ENCODE results near the gene ARID2.
A peak's percentile ranks its signal among the peaks of the same experiment; 100 is the strongest.

The ARID2 gene

GRCh38 chr12:45729233-45730083 is at the start of gene ARID2:
Gene ARID2, plus strand, starts transcription at chr12:45729706. Its CDS starts 131 bp downstream, at chr12:45729837.
- peak in 1 of 2 experiments; percentile 71 for DNase-seq

- no peak for DNase-seq
Measured at GRCh38 chr12:45680362-45680761, 49.1 kb upstream of the ARID2 start.

GRCh38 chr12:45681465-45681864 is 48.0 kb upstream of the ARID2 start:
- DNase-seq: no peak

- DNase-seq: no peak
Measured at GRCh38 chr12:45685680-45686079, 43.8 kb upstream of the ARID2 start.

GRCh38 chr12:45687081-45688015 is 42.2 kb upstream of the ARID2 start:
- DNase-seq: no peak

- no peak for DNase-seq
Measured at GRCh38 chr12:45688183-45688582, 41.3 kb upstream of the ARID2 start.

- DNase-seq: no peak
Measured at GRCh38 chr12:45695035-45695434, 34.5 kb upstream of the ARID2 start.

GRCh38 chr12:45695606-45696005 is 33.9 kb upstream of the ARID2 start:
- no peak for DNase-seq

GRCh38 chr12:45696049-45696448 is 33.5 kb upstream of the ARID2 start:
- DNase-seq: no peak

- DNase-seq: no peak
Measured at GRCh38 chr12:45697371-45697770, 32.1 kb upstream of the ARID2 start.

GRCh38 chr12:45701296-45701695 is 28.2 kb upstream of the ARID2 start:
- DNase-seq: no peak

- no peak for DNase-seq
Measured at GRCh38 chr12:45703942-45704341, 25.6 kb upstream of the ARID2 start.

- DNase-seq: no peak
Measured at GRCh38 chr12:45704968-45705367, 24.5 kb upstream of the ARID2 start.

- no peak for DNase-seq
Measured at GRCh38 chr12:45705404-45705803, 24.1 kb upstream of the ARID2 start.

- DNase-seq: no peak
Measured at GRCh38 chr12:45707241-45707857, 22.2 kb upstream of the ARID2 start.

- no peak for DNase-seq
Measured at GRCh38 chr12:45708363-45708762, 21.1 kb upstream of the ARID2 start.

- DNase-seq: no peak
Measured at GRCh38 chr12:45708901-45709300, 20.6 kb upstream of the ARID2 start.

- DNase-seq: no peak
Measured at GRCh38 chr12:45712319-45712718, 17.2 kb upstream of the ARID2 start.

- DNase-seq: no peak
Measured at GRCh38 chr12:45713078-45713477, 16.4 kb upstream of the ARID2 start.

- DNase-seq: no peak
Measured at GRCh38 chr12:45718306-45718705, 11.2 kb upstream of the ARID2 start.

GRCh38 chr12:45720069-45720468 is 9.4 kb upstream of the ARID2 start:
- no peak for DNase-seq

GRCh38 chr12:45721369-45721768 is 8.1 kb upstream of the ARID2 start:
- no peak for DNase-seq

- DNase-seq: no peak
Measured at GRCh38 chr12:45721954-45722353, 7.6 kb upstream of the ARID2 start.

All from SW 1271 (cell line).